Esophagus squamous epithelium (tissue), 4 donors: ENCODE results near the gene KLHL42.

Source experiments
- POLR2A ChIP-seq, 4 donors: fragments of 450-650 bp; IDR thresholded peaks; one replicate each; pipeline ENCODE4 v1.6.1; 2017; ENCODE audit warnings: antibody characterized with exemption in 4 of 4, mild to moderate bottlenecking in 4 of 4, moderate library complexity in 3 of 4
- TF ChIP-seq, protein P1 (sequence below), 6 experiments: fragments of 450-650 bp in 4 of 6; fragments of 200-600 bp in 2 of 6; sonication (generic) in 2 of 6; IDR thresholded peaks; one replicate each; pipeline ENCODE4 v1.5.1; 2016 to 2019; ENCODE audit warnings: antibody characterized with exemption in 6 of 6, mild to moderate bottlenecking in 4 of 6, moderate library complexity in 4 of 6

DNA sequence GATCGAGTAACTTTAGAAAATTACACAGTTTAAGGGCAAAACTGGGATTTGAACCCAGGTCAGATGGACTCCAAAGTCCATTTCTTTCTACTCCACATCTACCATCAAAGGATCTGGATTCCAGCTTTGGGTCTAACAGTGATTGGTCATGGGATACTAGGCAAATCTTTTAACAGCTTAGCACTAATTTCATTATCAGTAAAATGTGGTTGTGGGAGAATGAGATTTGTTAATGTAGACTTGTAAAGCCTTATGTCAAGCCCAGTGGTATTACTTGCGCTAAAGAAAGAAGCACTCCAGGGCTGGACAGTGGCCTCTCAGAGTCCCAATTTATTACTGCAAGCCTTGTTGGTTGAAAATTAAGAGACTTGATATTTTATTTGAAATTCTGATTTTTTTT lies 65.2 kb downstream of the KLHL42 start:
- TF ChIP-seq POLR2A (IDR thresholded peaks at IDR 0.05) = no peak
- TF ChIP-seq, protein P1, sequence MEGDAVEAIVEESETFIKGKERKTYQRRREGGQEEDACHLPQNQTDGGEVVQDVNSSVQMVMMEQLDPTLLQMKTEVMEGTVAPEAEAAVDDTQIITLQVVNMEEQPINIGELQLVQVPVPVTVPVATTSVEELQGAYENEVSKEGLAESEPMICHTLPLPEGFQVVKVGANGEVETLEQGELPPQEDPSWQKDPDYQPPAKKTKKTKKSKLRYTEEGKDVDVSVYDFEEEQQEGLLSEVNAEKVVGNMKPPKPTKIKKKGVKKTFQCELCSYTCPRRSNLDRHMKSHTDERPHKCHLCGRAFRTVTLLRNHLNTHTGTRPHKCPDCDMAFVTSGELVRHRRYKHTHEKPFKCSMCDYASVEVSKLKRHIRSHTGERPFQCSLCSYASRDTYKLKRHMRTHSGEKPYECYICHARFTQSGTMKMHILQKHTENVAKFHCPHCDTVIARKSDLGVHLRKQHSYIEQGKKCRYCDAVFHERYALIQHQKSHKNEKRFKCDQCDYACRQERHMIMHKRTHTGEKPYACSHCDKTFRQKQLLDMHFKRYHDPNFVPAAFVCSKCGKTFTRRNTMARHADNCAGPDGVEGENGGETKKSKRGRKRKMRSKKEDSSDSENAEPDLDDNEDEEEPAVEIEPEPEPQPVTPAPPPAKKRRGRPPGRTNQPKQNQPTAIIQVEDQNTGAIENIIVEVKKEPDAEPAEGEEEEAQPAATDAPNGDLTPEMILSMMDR (IDR thresholded peaks at IDR 0.05) = no peak
